GM18873 (cell line): ENCODE data around the gene MT1H.

ENCODE experiments used
- ATAC-seq: cut with Tn5 transposase; IDR thresholded peaks from one replicate; pipeline ENCODE4 v1.9.1; 2021; ENCODE audit warnings: mild to moderate bottlenecking, moderate library complexity, moderate number of reproducible peaks; ENCODE audit not compliant: unreplicated experiment, low FRiP score

MT1H gene

GRCh38 chr16:56682703-56683397, 13.2 kb downstream of the MT1H start:
- no peak for ATAC-seq

- no peak for ATAC-seq
These were observed 14.0 kb downstream of the MT1H start for GRCh38 chr16:56683424-56684172.

- no peak for ATAC-seq
These were observed 14.8 kb downstream of the MT1H start for GRCh38 chr16:56684256-56684925.

- no peak for ATAC-seq
These were observed 15.4 kb downstream of the MT1H start for GRCh38 chr16:56684926-56685590.

GRCh38 chr16:56686758-56687157, 17.1 kb downstream of the MT1H start:
- ATAC-seq = no peak

GRCh38 chr16:56688762-56689161, 19.1 kb downstream of the MT1H start:
- no peak for ATAC-seq

- ATAC-seq = no peak
These were observed 19.6 kb downstream of the MT1H start for GRCh38 chr16:56689171-56689570.

- ATAC-seq = no peak
These were observed 21.0 kb downstream of the MT1H start for GRCh38 chr16:56690420-56691122.

- ATAC-seq = no peak
These were observed 22.3 kb downstream of the MT1H start for GRCh38 chr16:56691885-56692284.

GRCh38 chr16:56695246-56695645, 25.6 kb downstream of the MT1H start:
- no peak for ATAC-seq

GRCh38 chr16:56697456-56698155, 28.0 kb downstream of the MT1H start:
- ATAC-seq = no peak

GRCh38 chr16:56700195-56700594, 30.6 kb downstream of the MT1H start:
- ATAC-seq = no peak

- no peak for ATAC-seq
These were observed 31.0 kb downstream of the MT1H start for GRCh38 chr16:56700631-56701030.

- ATAC-seq = no peak
These were observed 31.9 kb downstream of the MT1H start for GRCh38 chr16:56701534-56701933.

- ATAC-seq = no peak
These were observed 33.2 kb downstream of the MT1H start for GRCh38 chr16:56702836-56703235.

GRCh38 chr16:56708525-56709442, 39.2 kb downstream of the MT1H start:
- ATAC-seq = no peak

- ATAC-seq = no peak
These were observed 39.9 kb downstream of the MT1H start for GRCh38 chr16:56709443-56710040.

GRCh38 chr16:56710181-56710737, 40.6 kb downstream of the MT1H start:
- ATAC-seq = no peak
